Vagina (tissue), 2 donors: ENCODE data around the gene ENO2.

ENCODE experiments used
- CTCF ChIP-seq, 3 experiments: fragments of 450-650 bp in 2 of 3; fragments of 200-600 bp in 1 of 3; sonication (generic) in 1 of 3; IDR thresholded peaks; one replicate each; pipeline ENCODE4 v1.5.1; 2017 to 2019; ENCODE audit warnings: antibody characterized with exemption in 3 of 3, mild to moderate bottlenecking in 2 of 3, moderate library complexity in 2 of 3
- POLR2A ChIP-seq, 2 donors: fragments of 450-650 bp; IDR thresholded peaks; one replicate each; pipeline ENCODE4 v1.6.1; 2017; ENCODE audit warnings: antibody characterized with exemption in 2 of 2, mild to moderate bottlenecking in 2 of 2, moderate library complexity in 2 of 2
- POLR2AphosphoS5 ChIP-seq, 2 donors: sonication (generic); formaldehyde crosslinking; IDR thresholded peaks; one replicate each; pipeline ENCODE4 v1.9.0; 2017; ENCODE audit warnings: antibody characterized with exemption in 2 of 2, mild to moderate bottlenecking in 2 of 2, low read depth in 1 of 2; ENCODE audit not compliant: insufficient read depth in 1 of 2

DNA sequence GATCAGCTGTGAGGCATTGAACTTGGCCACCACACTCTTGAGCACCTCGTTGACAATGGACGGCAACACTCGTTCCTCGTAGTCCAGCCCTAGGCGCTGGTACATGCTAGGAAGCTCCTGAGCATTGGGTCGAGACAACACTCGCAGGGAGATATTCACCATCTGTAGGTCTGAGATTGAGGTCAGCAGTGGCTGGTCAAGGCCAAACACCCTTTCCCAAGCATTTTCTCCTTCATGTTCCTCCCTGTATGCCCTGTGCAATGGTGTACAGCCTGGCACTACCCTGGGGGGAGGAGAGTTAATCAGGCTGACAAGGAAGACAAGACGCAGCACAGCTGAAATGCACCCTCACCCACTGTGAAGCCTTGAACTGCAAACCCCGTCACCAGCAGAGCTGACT, 54.0 kb downstream of the ENO2 start:
- TF ChIP-seq POLR2A (IDR thresholded peaks at IDR 0.05), result no peak
- TF ChIP-seq CTCF (IDR thresholded peaks at IDR 0.05), result no peak
- TF ChIP-seq POLR2AphosphoS5 (IDR thresholded peaks at IDR 0.05; ENCODE audit: insufficient read depth in 1 of 2, low read depth in 1 of 2), result no peak
